Breast epithelium (tissue), 3 donors: ENCODE results near the gene LRP2.
"Not testable (repeated sequence)": the region's sequence is repeated elsewhere in the genome, so short reads cannot be mapped to it uniquely, and the experiment has no call there.

Experiments
- POLR2A ChIP-seq: fragments of 450-650 bp; IDR thresholded peaks from one replicate; pipeline ENCODE4 v1.6.1; 2016; ENCODE audit warnings: antibody characterized with exemption, mild to moderate bottlenecking, moderate library complexity
- POLR2AphosphoS5 ChIP-seq, 3 donors: sonication (generic); formaldehyde crosslinking; IDR thresholded peaks; one replicate each; pipeline ENCODE4 v1.6.1; 2017; ENCODE audit warnings: antibody characterized with exemption in 3 of 3
- TF ChIP-seq, protein P1 (sequence below), 3 donors: fragments of 450-650 bp; IDR thresholded peaks; one replicate each; pipeline ENCODE4 v1.5.1; 2016 to 2017; ENCODE audit warnings: antibody characterized with exemption in 3 of 3, mild to moderate bottlenecking in 3 of 3, moderate library complexity in 3 of 3

DNA sequence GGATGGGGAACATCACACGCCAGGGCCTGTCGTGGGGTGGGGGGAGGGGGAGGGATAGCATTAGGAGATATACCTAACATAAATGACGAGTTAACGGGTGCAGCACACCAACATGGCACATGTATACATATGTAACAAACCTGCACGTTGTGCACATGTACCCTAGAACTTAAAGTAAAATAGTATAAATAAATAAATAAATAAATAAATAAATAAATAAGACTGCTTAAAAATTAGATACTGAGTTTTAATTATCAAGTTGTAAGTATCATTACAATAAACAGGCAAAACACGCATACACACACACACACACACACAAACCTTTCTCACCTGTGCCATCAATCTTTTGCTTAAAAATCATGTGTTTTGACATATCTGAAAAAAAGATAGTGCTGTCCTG lies 91.8 kb downstream of the LRP2 start:
- TF ChIP-seq, protein P1, sequence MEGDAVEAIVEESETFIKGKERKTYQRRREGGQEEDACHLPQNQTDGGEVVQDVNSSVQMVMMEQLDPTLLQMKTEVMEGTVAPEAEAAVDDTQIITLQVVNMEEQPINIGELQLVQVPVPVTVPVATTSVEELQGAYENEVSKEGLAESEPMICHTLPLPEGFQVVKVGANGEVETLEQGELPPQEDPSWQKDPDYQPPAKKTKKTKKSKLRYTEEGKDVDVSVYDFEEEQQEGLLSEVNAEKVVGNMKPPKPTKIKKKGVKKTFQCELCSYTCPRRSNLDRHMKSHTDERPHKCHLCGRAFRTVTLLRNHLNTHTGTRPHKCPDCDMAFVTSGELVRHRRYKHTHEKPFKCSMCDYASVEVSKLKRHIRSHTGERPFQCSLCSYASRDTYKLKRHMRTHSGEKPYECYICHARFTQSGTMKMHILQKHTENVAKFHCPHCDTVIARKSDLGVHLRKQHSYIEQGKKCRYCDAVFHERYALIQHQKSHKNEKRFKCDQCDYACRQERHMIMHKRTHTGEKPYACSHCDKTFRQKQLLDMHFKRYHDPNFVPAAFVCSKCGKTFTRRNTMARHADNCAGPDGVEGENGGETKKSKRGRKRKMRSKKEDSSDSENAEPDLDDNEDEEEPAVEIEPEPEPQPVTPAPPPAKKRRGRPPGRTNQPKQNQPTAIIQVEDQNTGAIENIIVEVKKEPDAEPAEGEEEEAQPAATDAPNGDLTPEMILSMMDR (IDR thresholded peaks at IDR 0.05) = not testable (repeated sequence)
- not testable (repeated sequence) for TF ChIP-seq POLR2A; POLR2AphosphoS5 (IDR thresholded peaks at IDR 0.05)
